ENCODE data around the gene ZNF358.

Gene ZNF358

DNA sequence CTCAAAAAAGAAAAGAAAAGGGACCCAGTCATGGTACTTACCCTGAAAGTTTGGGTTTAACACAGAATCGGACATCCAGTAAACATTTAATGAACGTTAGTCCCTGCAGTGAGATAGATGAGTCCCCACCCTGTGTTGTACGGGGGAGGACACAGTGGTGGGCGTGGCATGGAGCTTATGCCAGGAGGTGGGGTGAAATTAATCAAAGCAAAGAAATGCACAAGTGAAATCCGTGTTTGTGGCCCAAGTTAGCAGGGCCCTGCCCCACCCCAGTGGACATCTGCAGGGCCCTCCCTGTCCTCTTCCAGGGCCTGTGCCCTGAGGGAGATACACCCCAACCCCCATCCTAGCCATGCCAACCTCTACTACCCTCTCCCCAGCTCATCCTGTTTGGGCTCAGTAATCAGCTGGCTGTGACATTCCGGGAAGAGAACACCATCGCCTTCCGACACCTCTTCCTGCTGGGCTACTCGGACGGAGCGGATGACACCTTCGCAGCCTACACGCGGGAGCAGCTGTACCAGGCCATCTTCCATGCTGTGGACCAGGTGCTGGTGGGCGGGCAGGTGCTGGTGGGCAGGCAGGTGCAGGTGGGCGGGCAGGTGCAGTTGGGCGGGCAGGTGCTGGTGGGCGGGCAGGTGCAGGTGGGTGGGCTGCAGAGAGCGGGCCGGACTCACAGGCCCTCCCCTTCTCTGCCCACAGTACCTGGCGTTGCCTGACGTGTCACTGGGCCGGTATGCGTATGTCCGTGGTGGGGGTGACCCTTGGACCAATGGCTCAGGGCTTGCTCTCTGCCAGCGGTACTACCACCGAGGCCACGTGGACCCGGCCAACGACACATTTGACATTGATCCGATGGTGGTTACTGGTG is 10.4 kb downstream of the ZNF358 start:
- TF ChIP-seq, protein P1, sequence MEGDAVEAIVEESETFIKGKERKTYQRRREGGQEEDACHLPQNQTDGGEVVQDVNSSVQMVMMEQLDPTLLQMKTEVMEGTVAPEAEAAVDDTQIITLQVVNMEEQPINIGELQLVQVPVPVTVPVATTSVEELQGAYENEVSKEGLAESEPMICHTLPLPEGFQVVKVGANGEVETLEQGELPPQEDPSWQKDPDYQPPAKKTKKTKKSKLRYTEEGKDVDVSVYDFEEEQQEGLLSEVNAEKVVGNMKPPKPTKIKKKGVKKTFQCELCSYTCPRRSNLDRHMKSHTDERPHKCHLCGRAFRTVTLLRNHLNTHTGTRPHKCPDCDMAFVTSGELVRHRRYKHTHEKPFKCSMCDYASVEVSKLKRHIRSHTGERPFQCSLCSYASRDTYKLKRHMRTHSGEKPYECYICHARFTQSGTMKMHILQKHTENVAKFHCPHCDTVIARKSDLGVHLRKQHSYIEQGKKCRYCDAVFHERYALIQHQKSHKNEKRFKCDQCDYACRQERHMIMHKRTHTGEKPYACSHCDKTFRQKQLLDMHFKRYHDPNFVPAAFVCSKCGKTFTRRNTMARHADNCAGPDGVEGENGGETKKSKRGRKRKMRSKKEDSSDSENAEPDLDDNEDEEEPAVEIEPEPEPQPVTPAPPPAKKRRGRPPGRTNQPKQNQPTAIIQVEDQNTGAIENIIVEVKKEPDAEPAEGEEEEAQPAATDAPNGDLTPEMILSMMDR (conservative IDR thresholded peaks at IDR 0.05; ENCODE audit: low read depth, low read length) = no peak

DNA sequence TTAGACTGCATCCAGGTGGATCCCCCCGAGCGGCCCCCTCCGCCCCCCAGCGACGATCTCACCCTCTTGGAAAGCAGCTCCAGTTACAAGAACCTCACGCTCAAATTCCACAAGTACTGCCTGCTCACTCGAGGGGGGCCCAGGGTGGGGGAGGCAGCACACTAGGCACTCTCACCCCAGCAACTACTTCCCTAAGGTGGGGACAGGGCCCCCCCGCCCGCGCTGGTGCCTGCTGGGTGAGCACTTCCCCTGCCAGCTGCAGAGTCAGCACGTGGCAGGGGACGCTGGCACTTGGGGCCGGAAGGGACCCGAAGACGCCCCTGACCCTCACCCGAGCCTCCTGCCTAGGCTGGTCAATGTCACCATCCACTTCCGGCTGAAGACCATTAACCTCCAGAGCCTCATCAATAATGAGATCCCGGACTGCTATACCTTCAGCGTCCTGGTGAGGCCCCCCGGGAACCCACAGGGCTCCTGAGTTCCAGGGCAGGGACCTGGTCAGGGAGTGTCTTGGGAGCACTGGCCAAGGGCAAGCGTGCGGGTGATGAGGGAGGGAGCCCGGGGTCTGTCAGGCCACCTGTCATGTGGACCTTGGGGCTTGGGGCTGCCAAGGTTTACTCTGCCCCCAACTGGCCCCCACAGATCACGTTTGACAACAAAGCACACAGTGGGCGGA is 11.8 kb downstream of the ZNF358 start:
- no peak for DNase-seq (ENCODE audit: low read depth)
- H3K4me3 ChIP-seq (ENCODE audit: low read length) = no peak overlapping the region
- TF ChIP-seq, protein P1 (conservative IDR thresholded peaks at IDR 0.05; ENCODE audit: low read depth, low read length) = no peak

More for the DNA sequence above, 10.4 kb downstream of the ZNF358 start:
- no peak for DNase-seq (ENCODE audit: low read depth)
- H3K4me3 ChIP-seq (ENCODE audit: low read length) = no peak overlapping the region

DNA sequence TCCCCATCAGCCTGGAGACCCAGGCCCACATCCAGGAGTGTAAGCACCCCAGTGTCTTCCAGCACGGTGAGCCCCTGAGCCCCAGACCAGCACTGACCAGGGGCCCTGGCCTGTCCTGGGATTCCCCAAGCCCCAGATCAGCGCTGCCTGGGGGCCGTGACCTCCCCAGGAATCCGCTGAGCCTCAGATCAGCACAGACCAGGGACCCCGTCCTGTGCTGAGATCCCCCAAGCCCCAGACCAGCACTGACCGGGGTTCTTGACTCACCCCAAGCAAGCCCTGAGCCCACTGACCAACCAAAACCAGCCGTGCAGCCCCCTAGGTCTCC is 12.3 kb downstream of the ZNF358 start:
- no peak overlapping the region for H3K4me3 ChIP-seq (ENCODE audit: low read length)
- no peak for DNase-seq (ENCODE audit: low read depth)
- TF ChIP-seq, protein P1 (conservative IDR thresholded peaks at IDR 0.05; ENCODE audit: low read depth, low read length) = no peak

DNA sequence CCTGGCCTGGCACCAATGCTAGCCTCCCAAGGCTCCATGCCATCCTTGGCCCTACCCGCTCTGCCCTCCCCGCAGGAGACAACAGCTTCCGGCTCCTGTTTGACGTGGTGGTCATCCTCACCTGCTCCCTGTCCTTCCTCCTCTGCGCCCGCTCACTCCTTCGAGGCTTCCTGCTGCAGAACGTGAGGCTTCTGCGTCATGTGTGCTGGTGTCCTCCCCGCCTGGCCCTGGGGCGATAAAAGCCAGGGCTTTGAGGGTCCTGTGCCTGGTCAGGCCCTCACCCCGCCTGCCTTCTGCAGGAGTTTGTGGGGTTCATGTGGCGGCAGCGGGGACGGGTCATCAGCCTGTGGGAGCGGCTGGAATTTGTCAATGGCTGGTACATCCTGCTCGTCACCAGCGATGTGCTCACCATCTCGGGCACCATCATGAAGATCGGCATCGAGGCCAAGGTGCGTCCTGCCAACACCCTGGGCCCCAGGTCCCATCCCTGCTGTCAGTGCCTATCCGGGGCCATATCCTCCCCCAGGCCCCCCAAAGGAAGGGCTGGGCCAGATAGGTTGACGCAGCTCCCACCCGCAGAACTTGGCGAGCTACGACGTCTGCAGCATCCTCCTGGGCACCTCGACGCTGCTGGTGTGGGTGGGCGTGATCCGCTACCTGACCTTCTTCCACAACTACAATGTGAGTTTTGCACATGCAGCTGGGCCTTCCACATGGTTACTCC is 12.8 kb downstream of the ZNF358 start:
- no peak for DNase-seq (ENCODE audit: low read depth)
- no peak overlapping the region for H3K4me3 ChIP-seq (ENCODE audit: low read length)
- TF ChIP-seq, protein P1 (conservative IDR thresholded peaks at IDR 0.05; ENCODE audit: low read depth, low read length) = no peak

DNA sequence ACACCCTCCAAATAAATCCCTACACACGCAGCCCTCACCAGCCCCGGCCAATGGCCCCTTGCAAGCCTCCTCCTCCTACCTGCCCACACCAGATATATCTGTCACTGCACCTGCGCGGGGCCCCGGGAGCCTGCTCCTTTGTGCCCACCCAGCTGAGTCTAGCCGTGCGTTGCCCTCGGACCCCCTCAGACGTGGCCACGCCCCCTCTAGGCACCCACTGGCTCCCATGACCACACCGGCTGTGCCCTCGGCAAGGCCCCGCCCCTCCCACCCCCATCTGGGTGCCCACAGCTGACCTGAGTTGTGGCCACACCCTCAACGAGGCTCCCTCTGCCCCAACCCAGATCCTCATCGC is 13.3 kb downstream of the ZNF358 start:
- no peak overlapping the region for H3K4me3 ChIP-seq (ENCODE audit: low read length)
- TF ChIP-seq, protein P1 (conservative IDR thresholded peaks at IDR 0.05; ENCODE audit: low read depth, low read length) = no peak
- no peak for DNase-seq (ENCODE audit: low read depth)

DNA sequence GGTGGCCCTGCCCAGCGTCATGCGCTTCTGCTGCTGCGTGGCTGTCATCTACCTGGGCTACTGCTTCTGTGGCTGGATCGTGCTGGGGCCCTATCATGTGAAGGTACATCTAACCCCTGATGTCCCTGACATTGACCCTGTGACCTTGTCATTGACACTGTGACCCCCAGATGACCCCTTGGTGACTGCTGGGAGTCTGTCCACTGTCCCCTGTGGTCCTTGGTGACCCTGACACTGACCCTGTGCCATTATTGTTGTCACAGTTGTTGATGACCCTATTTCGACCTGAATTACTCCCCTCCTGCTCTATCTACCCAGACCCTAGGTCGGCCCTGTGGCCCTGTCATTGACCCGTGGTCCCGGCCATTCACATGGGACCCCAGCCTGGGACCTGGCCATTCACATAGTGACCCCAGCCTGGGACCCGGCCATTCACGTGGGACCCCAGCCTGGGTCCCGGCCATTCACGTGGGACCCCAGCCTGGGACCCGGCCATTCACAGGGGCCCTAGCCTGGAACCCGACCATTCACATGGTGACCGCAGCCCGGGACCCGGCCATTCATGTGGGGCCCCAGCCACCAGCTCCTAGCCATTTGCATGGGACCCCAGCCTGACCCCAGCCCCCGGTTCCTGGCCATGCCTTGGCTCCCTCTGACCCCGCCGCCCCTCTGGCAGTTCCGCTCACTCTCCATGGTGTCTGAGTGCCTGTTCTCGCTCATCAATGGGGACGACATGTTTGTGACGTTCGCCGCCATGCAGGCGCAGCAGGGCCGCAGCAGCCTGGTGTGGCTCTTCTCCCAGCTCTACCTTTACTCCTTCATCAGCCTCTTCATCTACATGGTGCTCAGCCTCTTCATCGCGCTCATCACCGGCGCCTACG is 13.9 kb downstream of the ZNF358 start:
- DNase-seq (ENCODE audit: low read depth) = no peak
- H3K4me3 ChIP-seq (ENCODE audit: low read length) = no peak overlapping the region
- TF ChIP-seq, protein P1 (conservative IDR thresholded peaks at IDR 0.05; ENCODE audit: low read depth, low read length) = no peak

All from retinal pigment epithelial cell (primary cell).